Activated naive CD4-positive, alpha-beta T cell treated with anti-CD3 and anti-CD28 coated beads, Interleukin-2, amount 50 U/mL, for 24 hours (primary cell): Measurements from ENCODE around the gene COPS7A.
A peak's percentile ranks its signal among the peaks of the same experiment; 100 is the strongest.

Experiments used
- H3K27ac Mint-ChIP-seq: one replicate; pipeline ENCODE4 v1.8.0; 2021; ENCODE audit warnings: mild to moderate bottlenecking, mixed read lengths
- H3K27me3 Mint-ChIP-seq: one replicate; pipeline ENCODE4 v1.8.0; 2021; ENCODE audit warnings: mixed read lengths
- H3K36me3 Mint-ChIP-seq: one replicate; pipeline ENCODE4 v1.8.0; 2021; ENCODE audit warnings: mixed read lengths
- H3K4me1 Mint-ChIP-seq: one replicate; pipeline ENCODE4 v1.8.0; 2021; ENCODE audit warnings: mixed read lengths
- H3K4me3 Mint-ChIP-seq: one replicate; pipeline ENCODE4 v1.8.0; 2021; ENCODE audit warnings: mild to moderate bottlenecking, mixed read lengths
- H3K9me3 Mint-ChIP-seq: one replicate; pipeline ENCODE4 v1.8.0; 2021; ENCODE audit warnings: mixed read lengths

COPS7A gene

DNA sequence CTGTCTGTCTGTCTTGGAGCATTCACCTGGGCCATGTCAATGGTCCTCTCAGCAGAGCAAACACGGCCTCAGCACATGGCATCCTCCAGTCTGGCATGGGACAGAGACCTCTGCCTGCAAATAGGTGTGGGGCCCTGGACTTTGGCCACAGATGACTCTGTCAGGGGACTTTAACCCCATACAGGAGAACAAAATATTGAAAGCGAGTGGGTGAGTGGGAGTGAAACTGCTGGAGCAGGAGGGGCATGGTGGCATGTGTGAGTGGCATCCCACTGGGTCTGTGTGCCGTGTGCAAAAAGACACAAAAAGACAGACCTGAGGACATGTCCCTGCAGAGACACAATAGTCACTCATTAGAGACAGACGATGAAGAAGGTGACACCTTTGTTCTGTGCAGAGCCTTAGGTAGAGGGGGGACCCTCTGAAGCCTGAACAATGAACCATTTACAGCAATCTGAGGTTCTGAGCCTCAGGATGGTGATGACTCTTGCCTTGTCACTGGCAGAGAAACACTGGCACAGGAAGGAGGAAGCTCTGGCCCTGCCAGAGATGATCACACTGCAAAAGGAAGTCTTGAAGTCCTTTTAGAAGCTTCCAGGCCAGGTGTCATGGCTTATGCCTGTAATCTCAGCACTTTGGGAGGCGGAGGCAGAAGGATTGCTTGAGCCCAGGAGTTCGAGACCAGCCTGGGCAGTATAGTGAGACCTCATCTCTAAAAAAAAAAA is 56.0 kb downstream of the COPS7A start:
- Mint-ChIP-seq H3K36me3 (no peaks in the 10 kb centered on the region), H3K27me3 (no peaks in the 10 kb centered on the region), H3K27ac (no peak overlapping the region), H3K4me1 (peaks cover 76% of the 10 kb centered on the region), H3K9me3 (no peaks in the 10 kb centered on the region), H3K4me3 (peak overlapping the region; percentile 89)

DNA sequence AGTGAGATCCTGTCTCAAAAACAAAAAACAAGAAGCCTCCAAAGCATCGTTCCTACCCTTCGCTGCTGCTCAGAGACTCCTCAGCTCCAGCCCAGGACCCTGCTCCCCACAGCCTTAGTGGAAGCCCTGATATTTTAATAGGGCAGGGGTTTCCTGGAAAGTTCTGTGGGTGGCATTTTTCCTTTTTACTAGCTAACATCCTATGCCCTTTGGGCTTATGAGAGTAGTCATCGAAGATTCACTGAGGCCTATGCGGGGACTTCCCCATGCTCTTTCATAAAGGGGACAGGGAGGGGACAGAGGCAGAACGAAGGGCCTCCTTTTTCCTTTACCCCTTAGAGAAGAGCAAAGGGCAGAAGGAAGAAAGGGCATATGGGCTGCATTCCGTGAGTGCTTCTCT is 56.7 kb downstream of the COPS7A start:
- no peaks in the 10 kb centered on the region for H3K36me3 Mint-ChIP-seq
- H3K27me3 Mint-ChIP-seq, result no peaks in the 10 kb centered on the region
- peak overlapping the region; percentile 4 for H3K27ac Mint-ChIP-seq
- H3K4me3 Mint-ChIP-seq, result peak overlapping the region; percentile 7
- peaks cover 76% of the 10 kb centered on the region for H3K4me1 Mint-ChIP-seq
- no peaks in the 10 kb centered on the region for H3K9me3 Mint-ChIP-seq
